ENCODE measurements around the gene TMCO1. TPM values are rescaled to one million over a fixed set of nuclear protein-coding genes. Genes with fewer than 3 reads are reported as not detected.

Gene TMCO1
- total and polyA plus RNA-seq, 2 of the 13 experiments (the other 11 are each of a cell fraction or from before 2014, with no cell fraction given), result 106 to 119 TPM

- TF ChIP-seq ZNF362 (CRISPR knock-in tag; IDR thresholded peaks at IDR 0.05; ENCODE audit: borderline replicate concordance) (no peak; the same call in 1 of the 2 replicates), ZNF318 (CRISPR knock-in tag; IDR thresholded peaks at IDR 0.05) (no peak), SMC3 (IDR thresholded peaks at IDR 0.05; ENCODE audit: low read length) (peak; percentile 35; the same call in 1 of the 2 replicates), ZNF414 (CRISPR knock-in tag; IDR thresholded peaks at IDR 0.05) (peak; percentile 94), ZNF678 (CRISPR knock-in tag; IDR thresholded peaks at IDR 0.05) (no peak), ZSCAN31 (CRISPR knock-in tag; IDR thresholded peaks at IDR 0.05; ENCODE audit: low read depth) (peak; percentile 86; the same call in 1 of the 2 replicates), CCAR2 (optimal IDR thresholded peaks at IDR 0.05; ENCODE audit: low read depth, low read length) (no peak), GTF3A (CRISPR knock-in tag; conservative IDR thresholded peaks at IDR 0.05) (no peak), ARID2 (CRISPR knock-in tag; IDR thresholded peaks at IDR 0.05; ENCODE audit: borderline replicate concordance) (peak; percentile 67; the same call in 1 of the 2 replicates), ZNF263 (CRISPR knock-in tag; IDR thresholded peaks at IDR 0.05) (no peak; the same call in 1 of the 2 replicates), FOXO4 (CRISPR knock-in tag; conservative IDR thresholded peaks at IDR 0.05) (0 out of 2 replicates have a peak, but pooled peaks have one; percentile 83), NCOA2 (CRISPR knock-in tag; IDR thresholded peaks at IDR 0.05) (peak; percentile 34; the same call in 1 of the 2 replicates), ELF3 (CRISPR knock-in tag; IDR thresholded peaks at IDR 0.05) (peak; percentile 91), ZNF121 (CRISPR knock-in tag; IDR thresholded peaks at IDR 0.05) (peak; percentile 46), ZIK1 (CRISPR knock-in tag; IDR thresholded peaks at IDR 0.05; ENCODE audit: borderline replicate concordance, low read depth) (no peak), SRY (CRISPR knock-in tag; IDR thresholded peaks at IDR 0.05) (no peak), SATB2 (CRISPR knock-in tag; IDR thresholded peaks at IDR 0.05) (peak; percentile 51; the same call in 1 of the 2 replicates), HMG20B (CRISPR knock-in tag; conservative IDR thresholded peaks at IDR 0.05) (no peak)
Observed at GRCh38 chr1:165768513-165769394, at the start of gene TMCO1 (continued).

Data from HepG2 (cell line).